Epithelial cell of esophagus (primary cell): ENCODE results near the gene FOLR2.

Source experiments
- DNase-seq: peaks from one replicate; pipeline ENCODE4 v3.0.0; 2010; ENCODE audit warnings: low read depth
- H3K4me3 ChIP-seq: 2 replicates; pipeline ENCODE4 v1.5.1; 2011; ENCODE audit warnings: mild to moderate bottlenecking, low read length, control low read depth
- TF ChIP-seq, protein P1 (sequence below): IDR thresholded peaks from 2 replicates; pipeline ENCODE4 v1.5.1; 2011; ENCODE audit warnings: low read depth, mild to moderate bottlenecking, low read length, control low read depth, inconsistent platforms; ENCODE audit not compliant: insufficient read depth; ENCODE audit errors: missing control alignments

Gene FOLR2

DNA sequence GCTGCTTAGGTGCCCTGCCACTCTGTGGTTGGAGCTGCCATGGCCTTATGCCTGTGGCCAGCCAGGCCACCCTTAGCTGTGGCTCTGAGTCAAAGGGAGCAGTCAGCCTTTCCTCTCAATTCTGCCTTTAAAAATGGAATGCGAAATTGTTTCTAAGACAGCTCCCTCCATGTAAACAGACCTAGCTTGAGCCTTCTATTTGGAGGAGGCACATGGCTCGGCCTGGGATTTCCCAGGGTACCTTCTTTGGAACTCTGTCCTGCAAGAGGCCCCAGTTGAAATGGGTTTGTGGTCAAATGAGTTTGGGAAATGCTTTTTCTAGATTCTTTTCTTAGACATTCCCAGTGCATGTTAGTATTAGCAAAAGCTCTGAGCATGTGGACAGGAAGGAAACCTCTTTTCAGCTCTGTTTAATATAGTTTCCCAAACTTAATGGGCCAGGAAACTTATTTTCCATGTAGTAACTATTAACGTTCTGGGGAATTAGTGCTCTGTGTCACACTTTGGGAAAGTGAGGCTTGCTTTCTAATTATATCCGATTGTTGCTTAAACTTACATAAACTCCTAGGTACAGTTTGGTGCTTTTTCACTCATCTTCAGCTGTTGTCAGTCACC lies 19.6 kb downstream of the FOLR2 start:
- no peak for DNase-seq
- H3K4me3 ChIP-seq, result no peak overlapping the region
- TF ChIP-seq, protein P1, sequence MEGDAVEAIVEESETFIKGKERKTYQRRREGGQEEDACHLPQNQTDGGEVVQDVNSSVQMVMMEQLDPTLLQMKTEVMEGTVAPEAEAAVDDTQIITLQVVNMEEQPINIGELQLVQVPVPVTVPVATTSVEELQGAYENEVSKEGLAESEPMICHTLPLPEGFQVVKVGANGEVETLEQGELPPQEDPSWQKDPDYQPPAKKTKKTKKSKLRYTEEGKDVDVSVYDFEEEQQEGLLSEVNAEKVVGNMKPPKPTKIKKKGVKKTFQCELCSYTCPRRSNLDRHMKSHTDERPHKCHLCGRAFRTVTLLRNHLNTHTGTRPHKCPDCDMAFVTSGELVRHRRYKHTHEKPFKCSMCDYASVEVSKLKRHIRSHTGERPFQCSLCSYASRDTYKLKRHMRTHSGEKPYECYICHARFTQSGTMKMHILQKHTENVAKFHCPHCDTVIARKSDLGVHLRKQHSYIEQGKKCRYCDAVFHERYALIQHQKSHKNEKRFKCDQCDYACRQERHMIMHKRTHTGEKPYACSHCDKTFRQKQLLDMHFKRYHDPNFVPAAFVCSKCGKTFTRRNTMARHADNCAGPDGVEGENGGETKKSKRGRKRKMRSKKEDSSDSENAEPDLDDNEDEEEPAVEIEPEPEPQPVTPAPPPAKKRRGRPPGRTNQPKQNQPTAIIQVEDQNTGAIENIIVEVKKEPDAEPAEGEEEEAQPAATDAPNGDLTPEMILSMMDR, result no peak

DNA sequence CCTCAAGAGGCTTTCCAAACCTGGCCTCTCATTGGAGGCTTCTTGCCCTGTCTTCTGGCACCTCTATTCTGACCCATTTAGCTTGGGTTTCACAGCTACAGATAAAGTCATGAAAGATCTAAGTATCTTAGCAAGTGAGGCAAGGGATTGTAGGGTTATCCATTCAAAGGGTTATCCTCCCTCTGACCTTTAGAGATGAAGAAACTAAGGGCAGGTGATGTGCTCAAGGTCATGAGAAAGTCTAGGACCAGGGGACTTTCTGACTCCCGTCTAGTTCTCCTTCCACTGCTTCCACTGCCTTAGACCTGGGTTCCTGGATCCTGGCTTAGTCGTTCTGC lies 20.1 kb downstream of the FOLR2 start:
- no peak for DNase-seq
- H3K4me3 ChIP-seq, result no peak overlapping the region
- TF ChIP-seq, protein P1, result no peak

DNA sequence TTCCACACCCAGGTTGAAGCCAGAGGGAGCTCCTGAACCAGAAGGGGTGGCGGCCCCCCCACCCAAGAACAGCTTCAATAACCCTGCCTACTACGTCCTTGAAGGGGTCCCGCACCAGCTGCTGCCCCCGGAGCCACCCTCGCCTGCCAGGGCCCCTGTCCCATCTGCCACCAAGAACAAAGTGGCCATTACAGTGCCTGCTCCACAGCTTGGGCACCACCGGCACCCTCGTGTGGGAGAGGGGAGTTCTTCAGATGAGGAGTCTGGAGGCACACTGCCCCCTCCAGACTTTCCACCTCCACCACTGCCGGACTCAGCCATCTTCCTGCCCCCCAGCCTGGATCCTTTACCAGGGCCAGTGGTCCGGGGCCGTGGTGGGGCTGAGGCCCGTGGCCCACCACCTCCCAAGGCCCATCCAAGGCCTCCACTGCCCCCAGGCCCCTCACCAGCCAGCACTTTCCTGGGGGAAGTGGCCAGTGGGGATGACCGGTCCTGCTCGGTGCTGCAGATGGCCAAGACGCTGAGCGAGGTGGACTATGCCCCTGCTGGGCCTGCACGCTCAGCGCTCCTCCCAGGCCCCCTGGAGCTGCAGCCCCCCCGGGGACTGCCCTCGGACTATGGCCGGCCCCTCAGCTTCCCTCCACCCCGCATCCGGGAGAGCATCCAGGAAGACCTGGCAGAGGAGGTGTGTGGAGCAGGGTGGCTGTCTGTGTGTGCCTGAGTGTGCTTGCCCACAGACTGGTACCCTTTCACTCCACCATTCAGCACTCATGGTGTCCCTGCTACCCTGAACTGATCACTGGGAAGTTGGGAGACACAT lies 20.7 kb downstream of the FOLR2 start:
- TF ChIP-seq, protein P1, result no peak
- H3K4me3 ChIP-seq, result no peak overlapping the region
- DNase-seq, result no peak

DNA sequence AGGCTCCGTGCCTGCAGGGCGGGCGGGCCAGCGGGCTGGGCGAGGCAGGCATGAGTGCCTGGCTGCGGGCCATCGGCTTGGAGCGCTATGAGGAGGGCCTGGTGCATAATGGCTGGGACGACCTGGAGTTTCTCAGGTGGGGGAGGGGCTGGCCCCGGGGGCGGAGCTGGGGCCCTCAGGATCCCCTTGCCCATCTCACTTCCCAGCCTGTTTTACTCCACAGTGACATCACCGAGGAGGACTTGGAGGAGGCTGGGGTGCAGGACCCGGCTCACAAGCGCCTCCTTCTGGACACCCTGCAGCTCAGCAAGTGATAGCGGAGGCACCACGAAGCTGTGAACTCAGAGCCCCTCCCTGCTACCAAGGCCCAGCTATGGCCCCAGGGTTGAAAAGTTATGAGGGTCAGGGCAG lies 21.5 kb downstream of the FOLR2 start:
- TF ChIP-seq, protein P1, result peak; percentile 76
- peak; percentile 75 for DNase-seq
- no peak overlapping the region for H3K4me3 ChIP-seq

DNA sequence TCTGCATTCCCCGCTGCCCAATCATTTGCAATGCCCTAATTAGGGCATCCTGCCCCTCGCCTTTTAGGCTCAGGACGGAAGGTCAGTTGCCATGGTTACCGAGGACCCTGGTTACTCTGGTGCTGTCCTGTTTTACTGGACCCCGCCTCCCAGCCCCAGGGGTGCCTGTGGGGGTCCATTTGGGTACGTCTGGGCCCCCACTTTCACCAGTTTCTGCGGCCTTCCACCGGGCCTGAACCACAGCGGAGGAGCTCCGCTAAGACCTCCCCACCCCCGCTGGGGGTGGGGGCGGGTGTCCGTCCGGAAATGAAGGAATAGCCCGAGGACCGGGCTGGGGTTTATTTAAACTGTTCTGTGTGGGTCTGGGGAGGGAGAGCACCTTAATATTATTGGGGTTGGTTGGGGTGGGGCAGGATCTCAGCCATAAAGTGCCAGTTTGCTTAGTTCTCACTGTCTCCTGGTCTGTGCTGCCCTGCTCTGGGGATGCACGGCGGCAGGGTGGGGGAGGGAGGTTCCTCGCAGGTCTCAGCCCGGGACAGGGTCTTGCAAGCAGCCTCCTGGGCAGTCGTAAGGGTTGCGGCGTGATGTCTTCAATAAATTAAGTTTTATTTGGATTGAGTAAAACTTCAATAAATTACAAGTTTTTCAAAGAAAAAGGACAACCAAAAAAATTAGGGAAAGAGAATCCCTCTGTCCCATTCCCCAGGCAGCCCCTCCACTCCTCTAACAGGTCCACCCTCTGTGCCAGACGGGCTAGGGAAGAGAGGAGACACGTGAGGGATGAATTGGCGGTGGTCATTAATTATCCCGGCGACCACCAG lies 22.1 kb downstream of the FOLR2 start:
- DNase-seq, result no peak
- TF ChIP-seq, protein P1, result no peak

DNA sequence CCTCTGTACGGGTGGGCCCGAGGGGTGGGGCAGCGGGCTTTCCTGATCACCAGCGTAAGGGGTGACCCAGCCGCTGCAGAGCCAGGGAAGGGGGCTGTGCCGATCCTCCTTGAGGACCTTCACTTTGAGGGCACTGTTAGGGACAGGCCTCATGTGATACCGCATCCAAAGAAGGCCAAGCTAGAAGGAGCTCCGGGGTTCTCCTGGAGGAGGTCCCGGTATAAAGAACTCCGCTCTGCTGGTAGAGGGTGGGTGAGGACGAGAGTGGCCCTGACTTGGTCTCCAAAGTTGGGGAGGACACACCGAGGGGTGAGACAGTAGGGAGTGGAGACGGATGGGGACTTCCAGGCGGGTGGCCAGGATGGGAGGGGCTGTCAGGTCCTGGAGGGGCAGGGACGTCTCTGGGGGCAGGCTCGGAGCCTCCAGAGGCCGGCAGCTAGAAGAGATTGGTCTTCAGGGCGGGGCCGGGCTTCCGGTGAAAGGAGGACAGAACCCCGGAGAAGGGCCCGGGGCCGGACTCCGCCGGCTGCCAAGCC lies 22.8 kb downstream of the FOLR2 start:
- peak; percentile 23 for DNase-seq
- no peak overlapping the region for H3K4me3 ChIP-seq
- TF ChIP-seq, protein P1, result no peak

More for the DNA sequence above, 22.1 kb downstream of the FOLR2 start:
- H3K4me3 ChIP-seq, result no peak overlapping the region
